ENCODE measurements around the gene TRIM46.

GRCh38 chr1:155124503-155125463, 48.9 kb upstream of the TRIM46 start:
- TF ChIP-seq CTCF (IDR thresholded peaks at IDR 0.05) = no peak
- TF ChIP-seq POLR2AphosphoS5 (IDR thresholded peaks at IDR 0.05) = peak in 1 of 2 donors; percentile 25
- peak in 2 of 4 donors; percentile 18 for TF ChIP-seq POLR2A (IDR thresholded peaks at IDR 0.05)
